ENCODE data around the gene SSBP3. TPM values are rescaled to one million over a fixed set of nuclear protein-coding genes. Genes with fewer than 3 reads are reported as not detected.

SSBP3 gene
- total RNA-seq, 4 donors from 2014 or later, result 17.1 to 25.4 (median 21.5) TPM

DNA sequence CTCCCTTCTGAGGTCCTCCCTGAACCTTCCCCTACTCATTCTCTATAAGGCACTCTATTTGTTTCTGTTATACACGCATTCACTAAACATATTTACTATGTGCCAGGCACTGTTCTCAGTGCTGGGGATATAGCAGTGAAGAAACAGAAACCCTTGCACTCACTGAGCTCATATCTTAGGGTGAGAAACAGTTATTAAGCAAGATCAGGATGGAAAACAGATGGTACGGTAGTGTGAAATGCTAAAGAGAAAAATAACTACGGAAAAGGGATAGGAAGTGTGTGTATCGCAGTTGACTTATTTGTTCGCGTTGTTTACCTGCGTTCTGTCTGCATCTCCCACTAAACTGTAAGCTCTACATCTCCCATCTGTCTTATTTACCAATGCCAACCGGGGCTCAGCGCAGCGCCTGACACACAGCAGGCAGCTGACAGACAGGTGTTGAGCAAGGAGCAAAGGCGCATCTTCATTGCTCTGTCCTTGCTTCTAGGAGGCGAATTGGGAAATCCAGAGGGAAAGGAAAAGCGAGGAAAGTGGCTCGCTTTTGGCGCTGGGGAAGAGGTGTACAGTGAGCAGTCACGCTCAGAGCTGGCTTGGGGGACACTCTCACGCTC lies 206.9 kb downstream of the SSBP3 start:
- TF ChIP-seq, protein P1, sequence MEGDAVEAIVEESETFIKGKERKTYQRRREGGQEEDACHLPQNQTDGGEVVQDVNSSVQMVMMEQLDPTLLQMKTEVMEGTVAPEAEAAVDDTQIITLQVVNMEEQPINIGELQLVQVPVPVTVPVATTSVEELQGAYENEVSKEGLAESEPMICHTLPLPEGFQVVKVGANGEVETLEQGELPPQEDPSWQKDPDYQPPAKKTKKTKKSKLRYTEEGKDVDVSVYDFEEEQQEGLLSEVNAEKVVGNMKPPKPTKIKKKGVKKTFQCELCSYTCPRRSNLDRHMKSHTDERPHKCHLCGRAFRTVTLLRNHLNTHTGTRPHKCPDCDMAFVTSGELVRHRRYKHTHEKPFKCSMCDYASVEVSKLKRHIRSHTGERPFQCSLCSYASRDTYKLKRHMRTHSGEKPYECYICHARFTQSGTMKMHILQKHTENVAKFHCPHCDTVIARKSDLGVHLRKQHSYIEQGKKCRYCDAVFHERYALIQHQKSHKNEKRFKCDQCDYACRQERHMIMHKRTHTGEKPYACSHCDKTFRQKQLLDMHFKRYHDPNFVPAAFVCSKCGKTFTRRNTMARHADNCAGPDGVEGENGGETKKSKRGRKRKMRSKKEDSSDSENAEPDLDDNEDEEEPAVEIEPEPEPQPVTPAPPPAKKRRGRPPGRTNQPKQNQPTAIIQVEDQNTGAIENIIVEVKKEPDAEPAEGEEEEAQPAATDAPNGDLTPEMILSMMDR (IDR thresholded peaks at IDR 0.05), result no peak
- no peak for TF ChIP-seq POLR2A (IDR thresholded peaks at IDR 0.05)
- 15% methylated on average over 9 to 16 of the region's 17 CpGs for WGBS, 2 donors
- intact Hi-C loops (cut with DNase I), result no loop called here

DNA sequence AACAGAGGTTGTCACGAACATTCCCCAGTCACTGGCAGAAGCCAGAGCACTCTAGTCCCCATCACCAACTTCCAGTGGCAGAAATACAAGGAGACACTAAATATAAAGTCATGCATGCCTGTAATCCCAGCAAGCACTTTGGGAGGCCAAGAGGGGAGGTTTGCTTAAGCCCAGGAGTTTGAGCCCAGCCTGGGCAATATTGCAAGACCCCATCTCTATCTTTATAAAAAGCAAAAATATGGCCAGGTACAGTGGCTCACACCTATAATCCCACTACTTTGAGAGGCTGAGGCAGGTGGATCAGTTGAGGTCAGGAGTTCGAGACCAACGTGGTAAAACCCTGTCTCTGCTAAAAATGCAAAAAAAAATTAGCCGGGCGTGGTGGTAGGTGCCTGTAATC lies 212.7 kb downstream of the SSBP3 start:
- Histone ChIP-seq H3K27me3 (no peaks in the 10 kb centered on the region), H3K27ac (no peak overlapping the region), H3K36me3 (peaks cover 0 to 77% (median 15%) of the 10 kb centered on the region in 3 donors), H3K9me3 (no peaks in the 10 kb centered on the region), H3K4me3 (no peak overlapping the region), H3K4me1 (no peaks in the 10 kb centered on the region)
- intact Hi-C loops (cut with DNase I), result no loop called here
- 93 to 97% methylated on average over 5 of the region's 5 CpGs for WGBS, 2 donors
- TF ChIP-seq, protein P1 (IDR thresholded peaks at IDR 0.05), result no peak
- DNase-seq, result no peak

More for the DNA sequence above, 206.9 kb downstream of the SSBP3 start:
- Histone ChIP-seq H3K36me3 (peaks cover 0 to 43% (median 7%) of the 10 kb centered on the region in 3 donors), H3K27me3 (no peaks in the 10 kb centered on the region), H3K27ac (peak overlapping the region; percentile 82 to 93 (median 84)), H3K4me3 (peak overlapping the region; percentile 59 to 100 (median 87)), H3K9me3 (no peaks in the 10 kb centered on the region), H3K4me1 (peaks cover 18 to 40% (median 19%) of the 10 kb centered on the region in 3 donors)
- no peak for DNase-seq

DNA sequence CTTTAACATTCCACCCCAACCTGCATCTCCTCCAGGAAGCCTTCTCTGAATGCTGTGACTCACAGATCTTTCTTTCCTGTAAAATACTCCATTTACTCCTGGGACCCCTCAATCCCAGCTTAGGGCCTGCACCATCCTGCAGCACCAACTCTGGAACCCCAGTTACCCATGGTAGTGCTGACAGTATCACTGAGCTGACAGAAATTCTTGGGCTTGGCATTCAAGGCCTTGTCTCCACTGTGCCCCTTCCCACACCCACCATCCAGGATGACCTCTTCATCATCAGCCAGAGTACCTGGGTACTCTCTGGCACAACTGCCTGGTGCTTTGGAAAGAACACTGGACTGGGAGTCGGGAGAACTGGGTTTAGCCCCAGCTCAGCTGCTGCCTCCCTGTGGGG lies 214.7 kb downstream of the SSBP3 start:
- no peak for TF ChIP-seq POLR2A (IDR thresholded peaks at IDR 0.05)
- TF ChIP-seq, protein P1 (IDR thresholded peaks at IDR 0.05), result no peak
- DNase-seq, result no peak
- WGBS, 2 donors, result 86% methylated on average over 1 of the region's 1 CpG; no CpG with 5 or more reads in 1 of the 2 donors
- no peaks in the 10 kb centered on the region for H3K27me3 ChIP-seq
- intact Hi-C loops (cut with DNase I), result no loop called here
- H3K36me3 ChIP-seq, result peaks cover 0 to 94% (median 15%) of the 10 kb centered on the region in 3 donors
- H3K27ac ChIP-seq, result no peak overlapping the region
- H3K4me3 ChIP-seq, result no peak overlapping the region
- no peaks in the 10 kb centered on the region for H3K4me1 ChIP-seq
- no peaks in the 10 kb centered on the region for H3K9me3 ChIP-seq

DNA sequence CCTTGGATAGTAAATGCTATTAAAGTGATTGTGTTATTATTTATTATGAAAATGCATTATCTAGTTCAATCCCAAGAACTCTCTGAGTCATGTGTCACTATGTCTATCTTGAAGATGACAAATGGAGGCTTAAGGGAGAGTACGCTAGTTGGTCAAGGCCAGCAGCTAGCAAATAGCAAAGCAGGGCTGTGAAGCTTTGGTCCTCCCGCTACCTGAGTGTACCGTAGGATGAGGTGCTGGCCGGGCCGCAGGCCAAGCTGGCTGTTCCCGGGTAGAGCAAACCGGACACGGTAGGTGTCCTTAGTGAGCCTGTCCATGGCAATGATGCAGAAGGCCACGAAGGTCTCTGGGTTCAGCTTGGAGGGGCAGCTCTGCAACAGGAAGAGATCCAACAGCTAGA lies 215.7 kb downstream of the SSBP3 start:
- no peak overlapping the region for H3K4me3 ChIP-seq
- intact Hi-C loops (cut with DNase I), result no loop called here
- H3K9me3 ChIP-seq, result no peaks in the 10 kb centered on the region
- no peaks in the 10 kb centered on the region for H3K27me3 ChIP-seq
- TF ChIP-seq POLR2A (IDR thresholded peaks at IDR 0.05), result no peak
- TF ChIP-seq, protein P1 (IDR thresholded peaks at IDR 0.05), result no peak
- H3K27ac ChIP-seq, result no peak overlapping the region
- H3K36me3 ChIP-seq, result peaks cover 0 to 94% (median 15%) of the 10 kb centered on the region in 3 donors
- no peaks in the 10 kb centered on the region for H3K4me1 ChIP-seq
- no peak for DNase-seq
- WGBS, 2 donors, result 94 to 97% methylated on average over 5 to 8 of the region's 9 CpGs

DNA sequence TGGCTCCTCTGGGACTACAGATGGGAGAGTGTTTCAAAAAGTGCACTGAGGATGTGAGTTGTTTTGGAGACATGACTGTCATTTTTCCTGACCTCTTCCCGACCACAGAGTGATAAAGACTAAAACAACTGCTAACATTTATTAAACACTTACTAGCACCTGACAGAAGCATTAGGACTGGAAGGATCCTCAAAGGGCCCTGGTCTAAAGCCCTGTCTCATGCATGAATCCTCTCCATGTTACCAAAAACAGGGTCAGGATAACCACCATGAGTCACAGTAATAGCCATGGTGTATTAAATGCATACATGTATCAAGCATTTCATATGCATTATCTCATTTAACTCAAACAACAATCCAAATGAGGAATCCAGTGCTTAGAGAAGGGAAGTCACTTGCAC lies 217.9 kb downstream of the SSBP3 start:
- DNase-seq, result no peak
- Histone ChIP-seq H3K4me1 (no peaks in the 10 kb centered on the region), H3K36me3 (peaks cover 0 to 73% (median 8%) of the 10 kb centered on the region in 3 donors), H3K27ac (no peak overlapping the region), H3K9me3 (no peaks in the 10 kb centered on the region), H3K4me3 (no peak overlapping the region), H3K27me3 (no peaks in the 10 kb centered on the region)
- 83 to 90% methylated on average over 1 of the region's 1 CpG for WGBS, 2 donors
- intact Hi-C loops (cut with DNase I), result loop anchor here (10.0 kb wide), 1 partner anchor 297 kb away; no protein-coding TSS in a partner anchor
- TF ChIP-seq POLR2A (IDR thresholded peaks at IDR 0.05), result no peak
- TF ChIP-seq, protein P1 (IDR thresholded peaks at IDR 0.05), result no peak
